ENCODE measurements around the gene FXYD2. TPM values are rescaled to one million over a fixed set of nuclear protein-coding genes. Genes with fewer than 3 reads are reported as not detected.
"Not testable (repeated sequence)": the region's sequence is repeated elsewhere in the genome, so short reads cannot be mapped to it uniquely, and the experiment has no call there.

FXYD2 gene
- total RNA-seq, 1 donor from 2014 or later = 3.6 TPM

GRCh38 chr11:117820516-117820915, 4.0 kb downstream of the FXYD2 start:
- DNase-seq = no peak

GRCh38 chr11:117820071-117820470, 4.5 kb downstream of the FXYD2 start:
- no peak for DNase-seq

- peak; percentile 92 for DNase-seq
Observed at GRCh38 chr11:117819096-117820040, 5.2 kb downstream of the FXYD2 start.

GRCh38 chr11:117818041-117818873, 6.3 kb downstream of the FXYD2 start:
- no peak for DNase-seq

- peak; percentile 94 for DNase-seq
Observed at GRCh38 chr11:117817368-117818040, 7.0 kb downstream of the FXYD2 start.

GRCh38 chr11:117816846-117817367, 7.6 kb downstream of the FXYD2 start:
- DNase-seq = no peak

GRCh38 chr11:117816151-117816741, 8.3 kb downstream of the FXYD2 start:
- peak; percentile 66 for DNase-seq

- no peak for DNase-seq
Observed at GRCh38 chr11:117815262-117815803, 9.2 kb downstream of the FXYD2 start.

- peak; percentile 74 for DNase-seq
Observed at GRCh38 chr11:117814766-117815261, 9.7 kb downstream of the FXYD2 start.

- no peak for DNase-seq
Observed at GRCh38 chr11:117814204-117814765, 10.3 kb downstream of the FXYD2 start.

GRCh38 chr11:117810056-117810451, 14.5 kb downstream of the FXYD2 start:
- not testable (repeated sequence) for DNase-seq

- DNase-seq = peak; percentile 86
Observed at GRCh38 chr11:117809236-117810055, 15.1 kb downstream of the FXYD2 start.

- no peak for DNase-seq
Observed at GRCh38 chr11:117808784-117809183, 15.8 kb downstream of the FXYD2 start.

- peak; percentile 92 for DNase-seq
Observed at GRCh38 chr11:117807482-117808327, 16.8 kb downstream of the FXYD2 start.

GRCh38 chr11:117806846-117807245, 17.7 kb downstream of the FXYD2 start:
- DNase-seq = no peak

GRCh38 chr11:117805045-117805444, 19.5 kb downstream of the FXYD2 start:
- DNase-seq = no peak

- DNase-seq = no peak
Observed at GRCh38 chr11:117803896-117804295, 20.6 kb downstream of the FXYD2 start.

GRCh38 chr11:117799634-117800033, 24.9 kb downstream of the FXYD2 start:
- DNase-seq = no peak
